Cardiac septum (tissue), 1 donor: ENCODE results near the gene TMEM220. TPM values are rescaled to one million over a fixed set of nuclear protein-coding genes. Genes with fewer than 3 reads are reported as not detected.

ENCODE experiments used
- DNase-seq: peaks from one replicate; pipeline ENCODE4 v3.0.0-alpha.2; 2020; ENCODE audit warnings: low spot score
- intact Hi-C: fragments of 100-400 bp; cut with DNase I; formaldehyde crosslinking; loops from one replicate; pipeline ENCODE4 v1.14.0; 2022
- total RNA-seq: library from RNA; stranded (reverse); fragmentation: NEBNext Ultra II Directional; extraction: Animal tissue kit (Norgen Biotek cat#: 25700); gene quantifications from one replicate; pipeline ENCODE4 v1.2.1, GENCODE V29; 2021
- donor health status: DM: no; HTN: no; CAD: no.

The TMEM220 gene
- total RNA-seq, 1 donor from 2014 or later, result 3.7 TPM

DNA sequence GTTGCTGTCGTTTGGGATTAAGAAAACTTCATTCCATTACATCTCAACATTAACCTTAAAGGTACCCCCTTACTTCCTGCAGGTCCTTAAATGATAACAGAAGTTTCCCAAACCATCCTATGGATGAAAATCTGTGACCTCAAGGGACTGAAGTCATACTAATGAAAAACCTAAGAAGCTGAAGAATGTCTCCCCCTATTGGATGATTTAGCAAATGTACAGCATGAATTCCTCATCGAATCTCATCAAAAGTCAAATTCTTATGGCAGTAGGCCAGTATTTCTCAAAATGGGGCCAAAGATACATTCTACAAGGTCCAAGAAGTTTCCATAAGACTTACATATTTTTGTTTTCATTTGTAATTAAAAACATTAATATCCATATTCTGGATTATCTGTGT lies 46.0 kb downstream of the TMEM220 start:
- DNase-seq, result no peak
- intact Hi-C loops, result no loop called here

DNA sequence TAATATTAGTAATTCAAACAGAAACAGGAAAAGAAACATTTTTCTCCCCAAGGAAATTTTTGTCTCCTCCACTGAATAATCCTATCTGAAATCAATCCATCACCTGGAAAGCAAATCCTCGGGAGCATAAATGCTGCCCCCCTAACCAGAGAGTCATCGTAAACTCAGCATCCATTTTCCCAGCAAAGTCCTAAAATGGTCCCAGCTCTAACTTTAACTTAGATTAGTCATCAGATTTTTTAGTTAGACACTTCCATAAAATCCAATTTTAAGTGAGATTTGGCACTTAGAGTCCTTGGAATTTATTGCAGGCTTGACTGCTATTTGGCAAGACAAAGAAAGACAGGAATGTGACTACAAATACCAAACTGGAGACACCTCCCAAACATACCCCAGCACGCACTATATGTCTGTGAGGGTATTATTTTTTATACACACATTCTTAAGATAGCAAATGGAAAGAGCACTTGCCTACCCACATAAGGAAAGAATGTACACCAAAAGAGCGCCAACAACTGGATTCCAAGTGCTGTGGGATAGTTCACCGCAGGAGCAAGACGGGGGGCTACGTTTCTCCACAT lies 47.9 kb downstream of the TMEM220 start:
- no peak for DNase-seq
- intact Hi-C loops, result no loop called here

DNA sequence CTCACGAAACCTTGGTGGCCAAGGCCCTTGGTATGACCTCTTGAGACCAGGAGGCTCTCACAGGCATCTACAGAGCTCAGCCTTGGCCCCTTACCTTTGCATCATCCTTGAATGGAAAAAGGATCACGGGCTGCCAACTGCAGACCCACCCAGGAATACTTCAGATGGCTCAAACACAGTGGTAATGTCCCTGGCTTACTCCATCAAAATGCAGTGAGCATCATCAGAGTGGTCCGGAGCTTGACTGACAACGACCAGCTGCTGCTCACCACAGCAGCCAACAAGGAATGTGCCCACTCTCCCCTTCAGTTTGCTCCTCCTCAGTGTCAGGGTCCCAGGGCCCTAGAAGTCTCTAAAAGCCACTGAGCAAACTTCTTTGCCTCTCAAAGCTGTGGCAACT lies 55.1 kb downstream of the TMEM220 start:
- intact Hi-C loops, result no loop called here
- DNase-seq, result no peak

DNA sequence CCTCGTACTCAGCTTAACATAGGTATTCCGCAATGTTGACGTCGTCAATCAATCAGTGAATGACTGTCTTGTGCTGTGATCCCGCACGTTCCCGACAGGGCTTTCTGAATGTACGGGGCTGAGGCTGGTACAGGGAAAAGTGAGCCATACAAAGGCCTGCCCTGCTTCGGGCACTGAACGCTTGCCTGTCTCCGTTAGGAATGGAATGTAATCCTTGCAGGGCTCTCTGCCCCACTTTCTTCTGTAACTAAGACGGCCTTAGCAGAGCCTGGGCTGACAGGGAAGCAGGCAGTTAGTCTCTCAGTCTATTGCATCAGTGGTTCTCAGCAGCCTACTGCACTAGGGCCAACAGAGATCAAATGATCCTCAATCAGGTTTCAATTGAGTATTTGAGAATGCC lies 56.5 kb downstream of the TMEM220 start:
- no peak for DNase-seq

DNA sequence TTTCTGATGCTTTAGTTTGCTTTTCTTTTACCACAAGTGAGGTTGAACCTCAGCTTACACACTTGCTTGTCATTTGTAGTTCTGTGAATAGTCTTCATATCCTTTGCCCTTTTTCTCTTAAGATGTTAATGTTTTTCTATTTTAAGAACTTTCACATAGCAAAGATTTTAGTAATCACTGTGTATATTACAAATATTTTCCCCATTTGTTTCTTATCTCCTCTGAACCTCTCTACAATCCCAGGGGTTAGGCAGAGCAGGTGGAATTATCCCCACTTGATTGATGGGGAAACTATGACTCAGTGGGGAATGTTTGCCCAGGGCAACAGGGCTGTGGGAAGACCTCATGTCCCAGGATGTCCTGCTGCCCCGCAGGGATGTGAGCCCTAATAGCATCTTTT lies 61.0 kb downstream of the TMEM220 start:
- intact Hi-C loops, result no loop called here
- DNase-seq, result no peak

More for the DNA sequence above, 56.5 kb downstream of the TMEM220 start:
- intact Hi-C loops, result no loop called here

DNA sequence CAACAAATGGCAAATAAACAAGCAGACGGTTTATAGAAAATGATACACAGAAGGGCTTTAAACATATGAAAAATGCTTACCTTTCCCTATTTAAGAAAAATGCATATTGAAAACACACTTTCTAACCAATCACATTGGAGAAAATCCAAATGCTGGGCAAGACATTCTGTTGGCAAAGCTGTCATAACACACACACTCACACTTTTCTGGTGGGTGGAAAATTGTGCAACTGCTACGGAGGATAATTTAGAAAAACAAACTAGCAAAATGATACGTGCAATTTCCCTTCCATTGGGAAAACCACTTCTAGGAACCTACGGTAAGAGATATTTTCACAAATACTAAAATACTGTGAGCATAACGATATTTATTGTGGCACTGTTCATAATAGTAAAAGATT lies 62.9 kb downstream of the TMEM220 start:
- DNase-seq, result no peak
- intact Hi-C loops, result no loop called here

DNA sequence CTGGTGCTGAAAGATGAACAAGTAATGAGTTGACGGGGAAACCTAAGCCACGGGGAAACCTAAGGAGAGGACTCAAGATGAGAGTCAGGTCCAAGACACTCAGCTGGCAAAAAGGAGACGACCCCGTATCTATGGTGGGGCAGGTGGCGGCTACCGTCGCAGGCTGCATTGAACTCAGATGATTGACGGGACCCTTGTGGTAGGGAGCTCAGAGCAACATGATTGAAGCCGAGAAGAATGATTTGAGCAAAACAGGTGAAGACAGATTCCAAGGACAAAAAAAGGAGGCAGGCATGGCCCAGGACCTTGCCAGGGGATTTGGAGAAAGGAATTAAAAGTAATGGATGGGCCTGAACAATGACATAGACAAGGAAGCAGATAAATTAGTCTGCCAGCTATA lies 65.3 kb downstream of the TMEM220 start:
- DNase-seq, result no peak
- intact Hi-C loops, result no loop called here

Other genes starting within 250 kb of the TMEM220 start
- 0.16 TPM for gene MYH1, start 211.5 kb downstream of the TMEM220 start, total RNA-seq
- 0.22 TPM for gene MYH2, start 180.4 kb downstream of the TMEM220 start, total RNA-seq
- 1.5 TPM for gene MYH3, start 72.7 kb downstream of the TMEM220 start, total RNA-seq
- 36.3 TPM for gene SCO1, start 32.5 kb downstream of the TMEM220 start, total RNA-seq
- 4.4 TPM for gene ADPRM, start 32.4 kb downstream of the TMEM220 start, total RNA-seq
- gene TMEM238L, start 74.1 kb upstream of the TMEM220 start, total RNA-seq, result not detected
- gene PIRT, start 108.1 kb upstream of the TMEM220 start, total RNA-seq, result not detected